OCI-LY3 (cell line): ENCODE measurements around the gene PPP2R2C.

Experiments used
- H2AFZ ChIP-seq: fragments of 200-600, 300-600 bp; shearing (Covaris generic); 2 replicates; pipeline ENCODE4 v1.6.0; 2014; ENCODE audit warnings: antibody characterized with exemption, low read depth, low read length
- H3K27ac ChIP-seq: fragments of 200-600, 300-600 bp; sonication (generic); 2 replicates; pipeline ENCODE4 v1.5.1; 2014; ENCODE audit warnings: mild to moderate bottlenecking, low read length, moderate library complexity, mixed read lengths
- H3K27me3 ChIP-seq: fragments of 200-600, 300-600 bp; sonication (generic); 2 replicates; pipeline ENCODE4 v1.6.1; 2014; ENCODE audit warnings: low read depth, low read length, mixed read lengths
- H3K36me3 ChIP-seq: fragments of 200-600, 300-600 bp; sonication (generic); replicated peaks from 2 replicates; pipeline ENCODE3; 2014; ENCODE audit warnings: low read depth, low read length, mixed read lengths
- H3K4me1 ChIP-seq: fragments of 300-600, 200-600 bp; sonication (generic); 2 replicates; pipeline ENCODE4 v1.6.1; 2014; ENCODE audit warnings: low read length, mixed read lengths
- H3K4me2 ChIP-seq: fragments of 200-600, 300-600 bp; sonication (generic); 2 replicates; pipeline ENCODE4 v1.6.1; 2014; ENCODE audit warnings: low read length, mixed read lengths
- H3K4me3 ChIP-seq: fragments of 300-600, 200-600 bp; sonication (generic); 2 replicates; pipeline ENCODE4 v1.5.1; 2014; ENCODE audit warnings: antibody characterized with exemption, mild to moderate bottlenecking, low read length, moderate library complexity
- H3K79me2 ChIP-seq: fragments of 300-600, 200-600 bp; shearing (Covaris generic); 2 replicates; pipeline ENCODE4 v1.6.1; 2014; ENCODE audit warnings: mild to moderate bottlenecking, low read length, mixed read lengths
- H3K9ac ChIP-seq: fragments of 300-600, 200-600 bp; shearing (Covaris generic); 2 replicates; pipeline ENCODE4 v1.6.0; 2014; ENCODE audit warnings: mild to moderate bottlenecking, low read length, moderate library complexity
- H3K9me3 ChIP-seq: fragments of 200-600, 300-600 bp; shearing (Covaris generic); 2 replicates; pipeline ENCODE4 v1.6.1; 2014; ENCODE audit warnings: low read length, mixed read lengths; ENCODE audit not compliant: insufficient read depth
- H4K20me1 ChIP-seq: fragments of 200-600, 300-600 bp; sonication (generic); 2 replicates; pipeline ENCODE4 v1.6.1; 2016; ENCODE audit warnings: low read length, mixed read lengths; ENCODE audit not compliant: insufficient read depth
- CTCF ChIP-seq: fragments of 200-600, 300-600 bp; sonication (generic); IDR thresholded peaks from 2 replicates; pipeline ENCODE4 v1.5.1; 2014; ENCODE audit warnings: antibody characterized with exemption, low read length, low read depth
- EZH2phosphoT487 ChIP-seq: fragments of 200-600 bp; shearing (Covaris generic); IDR thresholded peaks from 2 replicates; pipeline ENCODE4 v1.6.1; 2018; ENCODE audit warnings: antibody characterized with exemption, mixed run types, low read depth

PPP2R2C gene

DNA sequence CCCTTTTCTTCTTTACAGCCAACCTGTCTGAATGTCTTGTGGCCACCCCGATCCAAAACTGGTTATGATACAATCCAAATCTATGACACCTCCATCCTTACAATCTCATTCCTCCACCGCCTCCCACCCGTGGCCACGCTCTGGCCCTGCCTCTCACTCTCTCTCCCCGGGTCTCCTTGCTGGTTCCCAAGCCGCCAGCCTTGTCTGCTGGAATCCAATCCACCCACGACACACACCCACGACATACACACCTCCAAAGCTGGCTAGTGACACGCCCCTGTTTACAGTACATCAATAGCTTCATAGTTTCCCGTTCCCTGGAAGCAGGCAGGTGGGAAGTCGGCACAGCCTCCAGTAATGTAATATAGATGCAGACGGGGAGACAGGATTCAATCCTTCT, 103.8 kb downstream of the PPP2R2C start:
- Histone ChIP-seq H3K36me3 (no peaks in the 10 kb centered on the region), H3K27me3 (peaks cover 17% of the 10 kb centered on the region), H4K20me1 (no peaks in the 10 kb centered on the region), H3K9me3 (no peaks in the 10 kb centered on the region), H3K4me3 (no peak overlapping the region), H3K27ac (no peak overlapping the region), H3K4me1 (no peaks in the 10 kb centered on the region), H2AFZ (no peak overlapping the region), H3K4me2 (no peak overlapping the region), H3K79me2 (no peaks in the 10 kb centered on the region), H3K9ac (no peak overlapping the region)
- TF ChIP-seq CTCF, result no peak
- no peak for TF ChIP-seq EZH2phosphoT487

- H2AFZ ChIP-seq, result no peak overlapping the region
- H3K79me2 ChIP-seq, result no peaks in the 10 kb centered on the region
- no peaks in the 10 kb centered on the region for H4K20me1 ChIP-seq
- H3K27ac ChIP-seq, result no peak overlapping the region
- H3K27me3 ChIP-seq, result peaks cover 17% of the 10 kb centered on the region
- no peak overlapping the region for H3K4me3 ChIP-seq
- no peaks in the 10 kb centered on the region for H3K4me1 ChIP-seq
- no peak overlapping the region for H3K4me2 ChIP-seq
- H3K9me3 ChIP-seq, result no peaks in the 10 kb centered on the region
- no peak overlapping the region for H3K9ac ChIP-seq
- no peaks in the 10 kb centered on the region for H3K36me3 ChIP-seq
- TF ChIP-seq EZH2phosphoT487 (no peak), CTCF (no peak)
Measured at GRCh38 chr4:6368096-6368495, 104.3 kb downstream of the PPP2R2C start.

GRCh38 chr4:6367371-6367851, 105.0 kb downstream of the PPP2R2C start:
- no peak overlapping the region for H3K27ac ChIP-seq
- no peaks in the 10 kb centered on the region for H3K79me2 ChIP-seq
- no peaks in the 10 kb centered on the region for H3K9me3 ChIP-seq
- TF ChIP-seq CTCF (no peak), EZH2phosphoT487 (no peak)
- no peak overlapping the region for H3K4me3 ChIP-seq
- H4K20me1 ChIP-seq, result no peaks in the 10 kb centered on the region
- H3K27me3 ChIP-seq, result peaks cover 17% of the 10 kb centered on the region
- H3K9ac ChIP-seq, result no peak overlapping the region
- no peaks in the 10 kb centered on the region for H3K4me1 ChIP-seq
- no peak overlapping the region for H3K4me2 ChIP-seq
- no peak overlapping the region for H2AFZ ChIP-seq
- H3K36me3 ChIP-seq, result no peaks in the 10 kb centered on the region

- no peaks in the 10 kb centered on the region for H3K9me3 ChIP-seq
- no peak overlapping the region for H3K4me2 ChIP-seq
- TF ChIP-seq EZH2phosphoT487, result no peak
- no peak for TF ChIP-seq CTCF
- H3K36me3 ChIP-seq, result no peaks in the 10 kb centered on the region
- no peak overlapping the region for H3K4me3 ChIP-seq
- no peak overlapping the region for H2AFZ ChIP-seq
- H4K20me1 ChIP-seq, result no peaks in the 10 kb centered on the region
- no peak overlapping the region for H3K9ac ChIP-seq
- H3K27me3 ChIP-seq, result peaks cover 17% of the 10 kb centered on the region
- H3K4me1 ChIP-seq, result no peaks in the 10 kb centered on the region
- no peaks in the 10 kb centered on the region for H3K79me2 ChIP-seq
- no peak overlapping the region for H3K27ac ChIP-seq
Measured at GRCh38 chr4:6366581-6366980, 105.8 kb downstream of the PPP2R2C start.
